Stimulated activated CD8-positive, alpha-beta memory T cell treated with anti-CD3 and anti-CD28 coated beads, Interleukin-12 subunit alpha, Interleukin-12 subunit beta, amount 100 ng/mL, for 4 hours (primary cell): ENCODE results near the gene KDELR1.

ENCODE experiments used
- DNase-seq: peaks from one replicate; pipeline ENCODE4 v3.0.0-alpha.2; 2020; ENCODE audit warnings: low read depth

The KDELR1 gene

DNA sequence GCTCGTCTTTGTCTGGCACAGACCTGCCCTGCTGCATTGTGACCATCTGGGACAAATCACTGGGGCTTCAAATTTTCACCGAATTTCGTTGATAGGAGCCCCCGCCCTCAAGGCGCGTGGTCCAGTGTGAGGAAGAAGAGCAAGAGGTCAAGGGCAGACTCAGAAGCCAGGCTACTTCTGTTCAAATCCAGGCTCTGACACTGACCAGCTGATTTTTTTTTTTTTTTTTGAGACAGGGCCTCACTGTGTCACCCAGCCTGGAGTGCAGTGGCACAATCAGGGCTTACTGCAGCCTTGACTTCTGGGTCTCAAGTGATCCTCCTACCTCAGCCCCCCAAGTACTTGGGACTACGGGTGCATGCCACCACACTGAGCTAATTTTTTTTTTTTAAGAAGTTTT is 20.0 kb downstream of the KDELR1 start:
- DNase-seq: no peak

DNA sequence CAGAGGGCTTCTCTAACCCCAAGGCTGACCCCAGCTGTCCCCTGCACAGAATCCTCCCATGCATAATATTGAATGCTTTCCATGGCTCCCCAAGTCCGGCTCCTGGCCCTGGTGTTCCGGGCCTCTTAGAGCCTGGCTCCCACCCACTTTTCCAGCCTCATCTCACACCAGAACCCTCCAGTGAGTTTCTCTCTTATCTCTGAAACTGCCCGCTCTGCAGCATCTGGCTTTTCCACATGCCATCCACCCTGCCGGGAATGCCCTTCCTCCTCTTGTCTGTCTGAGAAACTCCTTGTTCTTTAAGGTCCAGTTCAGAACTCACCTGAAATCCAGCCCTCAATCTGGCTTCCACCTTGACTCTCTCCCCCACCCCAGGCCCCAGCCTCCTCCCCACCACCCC is 20.4 kb downstream of the KDELR1 start:
- DNase-seq: no peak

DNA sequence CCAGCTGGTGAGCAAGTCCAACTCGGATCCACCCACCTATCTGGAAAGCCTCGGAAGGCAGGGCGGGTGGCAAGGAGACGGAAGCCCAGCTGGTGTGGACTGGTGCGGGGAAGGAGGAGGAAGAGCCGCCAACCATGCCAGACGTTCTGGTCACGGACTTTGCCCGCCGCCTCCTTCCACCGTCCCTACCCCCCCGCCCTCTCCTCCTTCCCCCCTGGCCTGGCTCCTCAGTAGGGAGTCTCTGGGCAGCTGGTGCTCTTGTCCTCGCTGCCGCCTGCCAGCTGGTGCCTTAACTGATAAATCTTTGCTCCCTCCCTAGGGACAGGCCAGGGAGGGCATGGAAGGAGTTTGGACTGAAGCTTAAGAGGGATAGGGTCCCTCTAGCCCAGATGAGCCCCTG is 22.4 kb downstream of the KDELR1 start:
- DNase-seq: no peak

DNA sequence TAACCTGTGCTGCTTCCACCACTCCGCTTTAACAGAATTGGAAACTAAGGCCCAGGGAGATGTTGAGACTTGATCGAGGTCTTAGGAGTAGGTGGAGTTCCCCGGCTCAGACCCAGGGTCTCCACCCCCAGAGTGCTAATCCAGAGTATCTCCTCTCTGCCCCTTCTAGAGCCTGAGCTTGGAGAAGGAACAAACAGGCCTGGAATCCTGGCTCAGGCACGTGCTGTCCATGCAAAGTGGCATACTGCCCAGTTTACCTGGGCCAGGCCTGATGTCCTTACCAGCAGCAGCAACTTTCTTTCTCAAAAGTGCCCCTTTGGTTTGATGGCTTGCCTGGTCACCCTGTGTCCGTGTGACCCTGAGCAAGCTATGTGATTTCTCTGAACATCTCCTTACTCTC is 23.5 kb downstream of the KDELR1 start:
- DNase-seq: no peak

DNA sequence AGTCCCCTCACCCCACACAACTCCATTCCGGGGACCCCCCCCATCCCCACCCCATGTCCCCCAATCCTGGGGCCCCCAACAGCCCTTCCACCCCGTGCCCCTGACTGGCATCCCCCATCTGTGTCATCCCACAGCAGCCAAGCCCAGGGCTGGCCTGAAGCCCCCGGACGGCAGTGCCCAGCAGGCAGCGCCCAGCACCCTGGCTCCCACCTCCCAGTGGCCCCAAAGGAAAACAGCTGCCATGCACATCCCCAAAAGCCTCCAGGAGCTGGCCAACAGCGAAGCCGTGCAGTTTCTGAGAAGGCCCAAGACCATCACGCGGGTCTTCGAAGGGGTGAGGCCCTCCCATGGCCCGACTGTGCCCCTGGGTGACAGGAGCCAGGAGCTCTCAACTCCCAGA is 25.7 kb downstream of the KDELR1 start:
- no peak for DNase-seq

DNA sequence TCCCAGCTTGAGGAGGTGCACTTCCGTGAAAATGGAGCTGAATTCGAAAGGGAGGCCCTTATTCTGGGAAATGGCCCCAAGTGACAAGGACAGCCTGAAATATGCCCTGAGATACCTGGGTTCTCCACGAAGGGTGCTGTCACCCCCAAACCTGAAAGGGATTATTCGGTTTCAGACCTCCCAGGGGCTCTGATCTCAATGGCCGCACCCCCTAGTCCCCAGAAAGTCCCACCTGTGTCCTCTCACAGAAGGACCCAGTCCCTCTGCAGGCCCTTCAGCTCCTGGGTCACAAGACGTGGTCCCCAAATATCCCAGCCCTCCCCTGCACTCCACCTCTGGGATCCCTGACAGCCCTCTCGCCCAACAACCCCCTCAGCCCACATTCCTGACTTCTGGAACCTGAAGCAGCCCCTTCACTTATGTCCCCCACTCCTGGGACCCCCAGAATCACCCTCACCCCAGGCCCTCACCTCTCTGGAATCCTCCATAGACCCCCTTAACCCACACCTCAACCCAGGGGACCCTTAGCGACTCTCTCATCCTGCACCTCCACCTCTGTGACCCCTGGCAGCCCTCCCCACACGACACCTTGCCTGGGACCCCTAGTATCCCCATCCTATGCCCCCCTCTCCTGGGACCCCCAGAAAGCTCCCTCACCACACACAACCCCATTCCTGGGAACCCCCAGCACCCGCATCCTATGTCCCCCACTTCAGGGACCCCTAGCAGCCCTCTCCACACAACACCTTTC is 26.6 kb downstream of the KDELR1 start:
- DNase-seq: no peak

DNA sequence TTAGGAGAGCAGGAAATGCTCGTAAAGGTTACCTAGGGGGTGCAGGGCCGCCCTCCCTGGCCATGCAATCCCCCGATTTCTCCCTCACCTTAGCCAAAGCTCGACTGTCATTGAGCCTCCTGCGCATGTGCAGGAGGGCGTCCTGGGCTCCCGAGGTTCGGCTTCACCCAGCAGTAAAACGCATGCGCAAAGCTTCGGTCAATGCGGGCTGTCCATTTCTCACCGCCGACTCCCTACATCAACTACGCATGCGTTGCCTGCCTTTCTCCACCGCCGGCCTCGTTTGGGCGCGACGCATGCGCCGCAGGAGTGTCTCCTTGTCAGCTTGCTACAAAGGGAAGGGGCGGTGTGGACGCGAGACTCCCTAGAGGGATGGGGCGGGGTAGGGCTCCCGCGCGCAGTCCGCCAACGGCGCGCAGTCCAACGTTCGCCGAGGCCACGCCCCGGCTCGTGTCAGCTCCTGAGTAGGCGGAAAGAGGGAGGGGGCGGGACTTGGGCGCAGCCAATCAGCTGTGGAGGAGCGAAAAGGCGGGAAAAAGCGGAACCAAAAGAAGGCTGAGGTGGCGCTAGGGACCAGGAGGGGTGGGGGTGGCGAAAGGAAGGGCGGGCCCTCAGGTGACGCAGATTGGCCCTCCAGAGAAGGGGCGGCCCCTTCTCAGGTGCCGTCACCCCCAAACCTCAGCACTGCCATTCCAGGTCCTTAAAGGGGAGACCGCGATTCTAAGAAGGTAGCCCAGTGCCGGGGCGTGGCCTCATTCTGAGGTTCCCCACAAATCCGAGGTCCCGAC is 27.3 kb downstream of the KDELR1 start, which contains the start of the genes SYNGR4 and TMEM143:
TSS of gene SYNGR4 (plus strand) at position 558 of the 788 bp plus-strand sequence. CDS start 1,476 bp downstream, outside the sequence.
TSS of gene TMEM143 (minus strand) at position 131 of the 788 bp plus-strand sequence. CDS start at position 111, 20 bp downstream.
- peak; percentile 96 for DNase-seq

DNA sequence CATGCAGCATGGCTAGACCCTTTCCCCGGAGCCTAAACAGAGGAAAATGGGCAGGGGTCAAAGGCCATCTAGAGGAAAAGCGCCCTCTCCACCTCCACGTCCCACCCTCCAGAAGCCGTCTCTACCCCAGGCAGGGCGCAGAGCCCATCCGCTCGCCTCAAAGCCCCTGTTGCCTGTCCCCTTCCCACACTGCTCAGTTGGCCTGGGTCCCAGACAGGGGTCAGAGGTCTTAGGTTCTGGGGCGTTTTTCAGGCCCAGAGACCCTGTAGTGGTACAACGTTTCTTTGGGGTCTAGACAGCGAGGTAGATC is 27.9 kb downstream of the KDELR1 start:
- DNase-seq: no peak

DNA sequence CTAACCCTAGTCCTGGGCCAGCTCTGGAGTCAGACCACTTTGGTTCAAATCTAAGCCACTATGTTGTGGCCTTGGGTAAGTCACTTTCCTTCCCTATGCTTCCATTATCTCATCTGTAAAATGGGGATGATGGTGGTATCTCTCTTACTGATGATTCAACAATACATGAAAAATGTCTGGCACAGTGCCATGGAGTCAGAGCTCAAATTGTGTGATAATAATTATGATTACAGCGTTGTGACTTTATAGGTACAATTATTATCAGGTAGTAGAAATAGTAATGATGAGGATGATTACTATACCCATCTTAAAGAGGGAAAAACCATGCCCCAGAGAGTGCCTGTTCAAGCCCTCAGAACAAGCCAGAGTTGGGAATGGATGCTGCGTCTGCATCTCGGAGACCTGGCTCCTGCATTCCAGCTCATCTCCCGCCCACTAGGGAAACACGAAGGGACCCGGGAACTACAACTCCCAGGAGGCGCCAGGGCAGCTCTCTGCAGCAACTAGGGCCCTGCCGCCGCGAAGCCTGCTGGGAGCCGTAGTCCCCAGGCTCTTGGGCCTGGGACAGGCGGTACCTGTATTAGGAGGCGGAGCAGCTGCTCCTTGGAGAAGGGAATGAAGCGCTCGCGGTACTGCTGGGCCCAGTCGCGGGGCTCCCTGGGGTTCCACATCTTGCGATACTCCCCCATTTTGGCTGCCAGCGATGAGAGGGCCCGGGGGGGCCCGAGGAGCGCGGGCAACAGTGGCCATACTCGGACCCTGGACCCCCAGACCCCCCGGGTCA is 28.4 kb downstream of the KDELR1 start:
- DNase-seq: peak; percentile 73

DNA sequence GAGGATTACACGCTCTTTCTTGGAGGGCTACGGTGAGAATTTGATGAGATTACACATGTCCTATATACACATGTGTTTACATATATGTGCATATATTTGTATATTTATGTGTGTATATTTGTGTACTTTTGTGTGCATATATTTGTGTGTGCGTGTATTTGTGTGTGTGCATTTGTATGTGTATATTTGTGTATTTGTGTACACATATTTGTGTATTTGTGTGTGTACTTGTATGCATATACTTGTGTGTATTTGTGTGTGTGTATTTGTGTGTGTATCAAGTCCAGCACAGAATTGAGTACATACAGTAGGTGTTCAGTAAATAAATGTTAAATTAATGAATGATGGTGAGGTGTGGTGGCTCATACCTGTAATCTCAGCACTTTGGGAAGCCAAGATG is 29.4 kb downstream of the KDELR1 start:
- DNase-seq: no peak

DNA sequence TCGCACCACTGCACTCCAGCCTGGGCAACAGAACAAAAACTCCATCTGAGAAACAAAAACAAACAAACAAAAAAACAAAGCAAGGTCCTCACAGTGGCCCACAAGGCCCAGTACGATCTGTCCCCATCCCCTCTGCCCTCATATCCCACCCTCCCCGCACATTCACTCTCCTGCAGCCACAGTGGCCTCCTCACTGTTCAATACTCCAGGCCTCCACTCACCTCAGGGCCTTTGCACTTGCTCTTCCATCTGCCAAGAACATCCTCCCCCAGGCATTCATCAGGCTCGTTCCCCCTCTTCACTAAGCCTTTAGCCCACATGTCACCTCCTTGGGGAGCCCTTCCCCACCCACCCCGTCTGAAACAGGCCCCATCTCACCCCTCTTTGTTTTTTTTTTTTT is 32.2 kb downstream of the KDELR1 start:
- no peak for DNase-seq

DNA sequence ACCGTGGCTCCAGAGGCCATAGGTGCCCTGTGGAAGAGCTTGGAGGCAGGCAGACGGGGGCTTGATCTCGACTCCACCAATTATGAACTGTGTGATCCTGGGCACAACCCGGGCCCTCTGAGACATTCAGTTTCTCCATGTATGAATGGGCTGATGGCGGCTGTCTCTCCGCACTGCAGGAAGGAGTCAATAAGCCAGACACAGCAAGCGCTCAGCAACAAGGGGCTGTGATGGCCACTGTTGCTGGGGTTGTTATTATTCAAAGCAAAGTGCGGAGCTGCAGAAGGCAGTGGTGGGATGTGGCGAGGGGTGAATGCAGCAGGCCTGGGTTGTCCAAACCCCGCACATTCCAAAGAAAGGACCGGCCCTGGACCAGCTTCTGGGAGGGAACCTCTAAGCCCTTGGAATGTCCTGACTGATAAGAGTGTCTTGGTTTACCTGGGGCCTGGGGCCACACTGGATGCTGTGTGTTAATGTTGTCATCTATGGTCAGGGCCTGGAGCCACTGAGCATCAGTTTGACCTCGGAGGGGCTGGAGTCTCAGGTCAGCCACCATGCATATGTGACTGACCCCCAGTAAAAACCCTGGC is 35.9 kb downstream of the KDELR1 start:
- DNase-seq: no peak

DNA sequence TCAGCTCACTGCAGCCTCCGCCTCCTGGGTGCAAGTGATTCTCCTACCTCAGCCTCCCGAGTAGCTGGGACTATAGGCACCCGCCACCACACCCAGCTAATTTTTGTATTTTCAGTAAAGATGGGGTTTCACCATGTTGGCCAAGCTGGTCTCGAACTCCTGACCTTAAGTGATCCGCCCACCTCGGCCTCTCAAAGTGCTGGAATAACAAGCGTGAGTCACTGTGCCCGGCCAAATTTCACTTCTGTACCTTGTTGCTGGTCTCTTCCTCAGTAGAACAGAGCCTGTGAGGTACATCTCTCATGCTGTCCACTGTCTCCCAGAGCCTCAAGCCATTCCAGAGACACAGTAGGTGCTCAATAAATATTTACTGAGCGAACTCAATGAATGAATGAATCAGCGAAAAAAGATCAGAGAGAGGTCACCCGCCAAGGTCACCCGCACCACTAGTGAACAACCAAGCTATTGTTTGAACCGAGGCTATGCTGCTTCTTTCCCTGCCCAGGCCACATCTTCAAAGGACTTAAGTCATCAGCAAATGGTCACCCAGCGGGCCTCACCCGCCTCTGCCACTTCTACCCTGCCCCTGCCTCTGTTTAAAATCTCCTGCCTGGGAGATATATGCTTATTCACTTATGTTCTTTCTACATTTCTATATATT is 36.9 kb downstream of the KDELR1 start:
- no peak for DNase-seq

DNA sequence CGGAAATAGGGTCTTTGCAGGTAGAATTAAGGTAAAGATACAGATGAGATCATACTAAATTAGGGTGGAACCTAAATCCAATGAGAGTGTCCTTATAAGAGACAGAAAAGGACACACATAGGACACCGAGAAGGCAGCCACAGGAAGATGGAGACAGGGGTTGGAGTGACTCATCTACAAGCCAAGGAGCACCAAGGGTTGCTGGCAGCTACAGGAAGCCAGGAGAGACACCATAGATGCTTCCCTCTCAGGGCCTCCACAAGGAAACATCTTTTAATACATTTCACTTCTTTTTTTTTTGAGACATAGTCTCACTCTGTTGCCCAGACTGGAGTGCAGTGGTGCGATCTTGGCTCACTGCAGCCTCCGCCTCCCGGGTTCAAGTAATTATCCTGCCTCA is 37.7 kb downstream of the KDELR1 start:
- DNase-seq: no peak

DNA sequence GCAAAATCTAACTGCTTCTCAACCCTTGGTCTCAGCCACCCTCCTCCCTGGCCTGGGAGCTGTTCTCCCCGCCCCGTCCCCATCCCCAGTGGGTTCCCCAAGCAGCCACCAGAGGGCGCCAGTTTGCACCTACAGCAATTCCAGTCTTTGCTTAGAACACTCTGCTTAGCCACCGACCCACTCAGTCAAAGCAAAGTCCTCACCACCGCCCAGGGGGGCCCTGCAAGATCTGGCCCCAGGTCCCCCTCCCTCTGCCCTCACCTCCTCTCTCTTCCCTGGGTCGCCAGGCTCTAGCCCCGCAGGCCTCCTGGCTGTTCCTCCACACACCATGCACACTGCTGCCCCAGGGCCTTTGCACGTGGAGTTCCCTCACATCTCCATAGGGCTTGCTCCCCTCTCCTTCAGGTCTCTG is 40.0 kb downstream of the KDELR1 start:
- peak; percentile 52 for DNase-seq

DNA sequence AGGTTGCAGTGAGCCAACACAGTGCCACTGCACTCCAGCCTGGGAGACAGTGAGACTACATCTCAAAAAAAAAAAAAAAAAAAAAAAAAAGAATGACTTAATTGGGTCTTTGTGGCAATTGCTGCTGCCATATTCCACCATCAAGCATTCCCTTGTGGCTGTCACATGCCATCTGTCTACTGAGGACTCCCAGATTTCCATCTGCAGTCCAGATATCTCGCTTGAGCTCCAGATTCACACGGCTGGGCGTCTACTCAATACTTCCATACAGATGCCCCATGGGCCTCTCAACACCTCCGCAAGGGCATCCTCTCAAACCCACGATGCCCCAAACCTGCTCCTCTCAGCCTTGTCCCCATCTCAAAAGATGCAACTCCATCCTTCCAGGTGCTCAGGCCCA is 40.5 kb downstream of the KDELR1 start:
- DNase-seq: no peak

DNA sequence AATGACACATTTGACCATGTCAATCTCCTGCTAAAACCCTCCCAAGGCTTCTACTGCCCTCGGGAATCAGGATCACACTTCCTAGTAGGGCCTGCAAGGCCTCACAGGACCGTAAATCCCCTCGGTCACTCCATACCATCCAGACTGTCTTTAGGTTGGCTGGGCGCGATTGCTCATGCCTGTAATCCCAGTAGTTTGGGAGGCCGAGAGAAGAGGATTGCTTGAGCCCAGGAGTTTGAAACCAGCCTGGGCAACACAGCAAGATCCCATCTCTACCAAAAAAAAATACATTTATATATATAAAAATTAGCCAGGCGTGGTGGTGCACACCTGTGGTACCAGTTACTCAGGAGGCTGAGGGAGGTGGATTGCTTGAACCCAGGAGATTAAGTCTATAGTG is 42.6 kb downstream of the KDELR1 start:
- no peak for DNase-seq

DNA sequence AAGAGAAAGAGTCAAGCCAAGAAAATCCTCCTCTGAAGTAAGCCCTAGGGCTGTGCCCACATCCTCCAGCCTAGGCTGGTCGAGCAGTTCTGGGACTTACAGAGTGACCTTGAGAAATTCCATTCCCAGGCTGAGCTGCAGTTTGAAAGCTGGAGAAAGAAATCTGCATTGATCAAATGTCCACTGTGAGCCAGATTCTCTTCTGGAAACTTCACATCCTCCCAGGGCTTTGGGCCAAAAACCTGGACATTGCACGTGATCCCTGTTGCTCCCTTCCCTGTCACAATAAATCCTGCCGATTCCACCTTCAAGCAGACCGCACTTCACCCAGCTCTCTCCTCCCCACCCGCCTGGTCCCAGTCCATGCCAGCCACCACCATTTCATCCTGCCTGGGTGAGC is 43.3 kb downstream of the KDELR1 start:
- DNase-seq: no peak

DNA sequence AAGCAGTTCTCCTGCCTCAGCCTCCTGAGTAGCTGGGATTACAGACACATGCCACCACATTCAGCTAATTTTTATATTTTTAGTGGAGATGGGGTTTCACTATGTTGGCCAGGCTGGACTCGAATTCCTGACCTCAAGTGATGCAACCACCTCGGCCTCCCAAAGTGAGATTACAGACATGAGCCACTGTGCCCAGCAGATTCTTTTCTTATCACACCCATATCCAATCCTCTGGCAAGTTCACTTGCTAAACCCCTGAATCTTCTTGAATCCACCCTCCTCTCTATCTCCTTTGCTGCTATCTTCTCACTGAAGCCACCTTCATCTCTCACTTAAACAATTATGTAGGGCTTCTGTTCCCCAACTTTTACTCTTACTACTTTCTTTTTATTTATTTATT is 45.2 kb downstream of the KDELR1 start:
- no peak for DNase-seq

DNA sequence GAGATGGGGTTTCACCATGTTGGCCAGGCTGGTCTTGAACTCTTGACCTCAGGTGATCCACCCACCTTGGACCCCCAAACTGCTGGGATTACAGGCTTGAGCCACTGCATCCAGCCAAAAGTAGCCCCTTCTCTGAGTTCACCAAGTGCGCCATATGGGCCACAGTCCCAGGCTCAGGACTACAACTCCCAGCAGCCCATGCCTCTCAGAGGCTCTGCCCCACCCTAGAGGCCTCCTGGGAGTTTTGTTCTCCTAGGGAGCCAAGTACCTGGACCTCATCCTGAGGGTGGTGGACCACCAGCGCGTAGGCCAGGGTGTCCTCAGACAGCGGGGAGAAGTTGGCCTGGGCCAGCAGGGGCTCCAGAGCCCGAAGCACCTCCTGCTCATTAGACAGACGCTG is 46.5 kb downstream of the KDELR1 start:
- DNase-seq: no peak

DNA sequence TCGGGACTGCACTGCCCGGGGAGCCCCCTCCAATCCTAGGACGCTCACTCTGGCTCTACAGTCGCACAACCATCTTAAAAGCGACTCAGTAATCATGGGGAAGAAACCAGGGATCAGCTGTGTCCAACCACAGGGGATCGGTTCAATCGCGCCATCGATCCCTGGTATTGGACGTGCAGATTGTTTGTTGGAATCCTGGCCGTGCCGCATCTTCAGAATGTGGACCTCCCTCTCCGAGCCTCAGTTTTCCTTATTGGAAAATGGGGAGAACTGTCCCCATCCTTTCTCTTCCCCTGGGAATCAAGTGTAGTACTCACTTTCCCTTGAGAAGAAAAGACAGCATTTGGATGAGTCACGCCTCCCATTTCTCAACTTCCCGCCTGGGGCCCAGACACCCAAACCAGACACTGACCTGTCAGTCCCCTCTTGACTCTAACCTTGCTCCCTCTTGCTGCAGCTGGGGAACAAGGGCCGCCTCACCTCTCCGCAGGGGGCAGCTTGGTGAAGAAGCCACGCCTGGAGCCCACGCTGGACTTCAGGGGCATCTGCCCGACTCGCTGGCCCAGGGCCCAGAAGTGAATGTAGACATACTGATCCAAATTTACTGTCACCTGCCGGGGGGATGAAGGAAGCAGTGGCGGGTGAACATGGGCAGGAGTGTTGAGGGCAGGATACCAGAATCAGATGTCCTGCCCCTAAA is 48.4 kb downstream of the KDELR1 start:
- DNase-seq: no peak
